GM13976 (cell line): Measurements from ENCODE around the gene FYCO1.

Experiments
- DNase-seq: peaks from one replicate; pipeline ENCODE4 v3.0.0; 2012; ENCODE audit warnings: low spot score
- in situ Hi-C: fragments of 300-500 bp; cut with MboI; formaldehyde crosslinking; loops from one replicate; pipeline ENCODE4 v1.12.0; 2022; ENCODE audit warnings: low sequenced_read_pairs, mixed read lengths, inconsistent platforms; ENCODE audit not compliant: unreplicated experiment
- TF ChIP-seq, protein P1 (sequence below): IDR thresholded peaks from 2 replicates; pipeline ENCODE4 v1.5.1; 2012; ENCODE audit warnings: borderline replicate concordance, mild to moderate bottlenecking; ENCODE audit not compliant: insufficient read depth; ENCODE audit errors: extremely low read depth, missing control alignments, control extremely low read depth

FYCO1 gene

DNA sequence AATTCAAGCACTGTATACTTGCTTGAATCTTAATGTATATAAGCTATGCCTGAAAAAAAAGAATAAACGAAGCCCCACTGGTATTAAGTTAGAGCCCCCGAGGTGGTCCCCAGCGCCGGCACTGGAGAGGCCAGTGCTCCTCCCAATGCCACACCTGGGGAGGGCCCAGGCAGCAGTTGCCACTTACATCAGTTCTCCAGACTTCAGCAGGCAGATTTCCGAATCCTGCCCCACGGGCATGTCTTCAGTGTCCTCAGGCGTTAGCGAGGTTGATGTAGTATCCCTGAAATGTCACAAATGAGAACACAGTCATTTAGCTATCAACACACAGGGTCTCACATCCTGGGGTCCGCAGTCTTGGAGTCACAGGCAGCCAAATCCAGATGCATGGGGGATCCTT is 59.4 kb downstream of the FYCO1 start:
- no peak for DNase-seq
- in situ Hi-C loops: no loop called here
- TF ChIP-seq, protein P1, sequence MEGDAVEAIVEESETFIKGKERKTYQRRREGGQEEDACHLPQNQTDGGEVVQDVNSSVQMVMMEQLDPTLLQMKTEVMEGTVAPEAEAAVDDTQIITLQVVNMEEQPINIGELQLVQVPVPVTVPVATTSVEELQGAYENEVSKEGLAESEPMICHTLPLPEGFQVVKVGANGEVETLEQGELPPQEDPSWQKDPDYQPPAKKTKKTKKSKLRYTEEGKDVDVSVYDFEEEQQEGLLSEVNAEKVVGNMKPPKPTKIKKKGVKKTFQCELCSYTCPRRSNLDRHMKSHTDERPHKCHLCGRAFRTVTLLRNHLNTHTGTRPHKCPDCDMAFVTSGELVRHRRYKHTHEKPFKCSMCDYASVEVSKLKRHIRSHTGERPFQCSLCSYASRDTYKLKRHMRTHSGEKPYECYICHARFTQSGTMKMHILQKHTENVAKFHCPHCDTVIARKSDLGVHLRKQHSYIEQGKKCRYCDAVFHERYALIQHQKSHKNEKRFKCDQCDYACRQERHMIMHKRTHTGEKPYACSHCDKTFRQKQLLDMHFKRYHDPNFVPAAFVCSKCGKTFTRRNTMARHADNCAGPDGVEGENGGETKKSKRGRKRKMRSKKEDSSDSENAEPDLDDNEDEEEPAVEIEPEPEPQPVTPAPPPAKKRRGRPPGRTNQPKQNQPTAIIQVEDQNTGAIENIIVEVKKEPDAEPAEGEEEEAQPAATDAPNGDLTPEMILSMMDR: no peak

DNA sequence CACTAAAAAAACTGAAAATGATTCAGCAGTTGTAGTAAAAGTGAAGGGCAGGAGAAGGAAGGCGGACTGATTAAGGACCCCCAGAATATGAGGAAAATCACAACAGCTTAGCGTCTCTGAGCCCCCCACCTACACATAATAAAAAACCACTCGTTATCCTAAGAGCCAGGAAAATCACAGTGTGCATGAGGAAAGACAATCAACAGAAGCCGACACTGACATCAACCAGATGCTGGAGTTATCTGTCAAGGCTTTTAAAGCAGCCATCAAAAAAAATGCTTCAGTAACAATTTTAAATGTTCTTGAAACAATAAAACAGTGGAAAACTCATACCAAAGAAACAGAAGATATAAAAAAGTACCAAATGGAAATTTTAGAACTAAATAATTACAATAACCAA is 62.0 kb downstream of the FYCO1 start:
- TF ChIP-seq, protein P1: no peak
- in situ Hi-C loops: no loop called here

DNA sequence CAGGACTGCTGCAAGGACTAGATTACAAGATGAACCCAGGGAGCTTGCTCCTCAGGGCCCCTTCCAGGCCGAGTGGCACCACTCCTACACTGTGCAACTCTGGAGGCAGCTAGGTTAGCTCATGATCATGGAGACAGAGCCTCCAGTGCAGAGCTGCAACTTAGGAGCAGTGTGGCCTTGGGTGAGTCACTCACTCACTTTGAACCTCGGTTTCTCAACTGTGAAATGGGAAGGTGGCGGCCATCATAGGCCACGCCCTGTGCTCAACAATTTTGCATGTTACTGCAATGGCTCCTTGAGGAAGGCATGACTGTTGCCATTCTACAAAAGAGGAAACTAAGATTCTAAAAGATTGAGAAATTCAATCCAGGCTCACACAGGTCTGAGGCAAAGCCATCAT is 63.5 kb downstream of the FYCO1 start:
- DNase-seq: no peak
- in situ Hi-C loops: no loop called here
- TF ChIP-seq, protein P1: no peak

More for the DNA sequence above, 62.0 kb downstream of the FYCO1 start:
- DNase-seq: no peak

DNA sequence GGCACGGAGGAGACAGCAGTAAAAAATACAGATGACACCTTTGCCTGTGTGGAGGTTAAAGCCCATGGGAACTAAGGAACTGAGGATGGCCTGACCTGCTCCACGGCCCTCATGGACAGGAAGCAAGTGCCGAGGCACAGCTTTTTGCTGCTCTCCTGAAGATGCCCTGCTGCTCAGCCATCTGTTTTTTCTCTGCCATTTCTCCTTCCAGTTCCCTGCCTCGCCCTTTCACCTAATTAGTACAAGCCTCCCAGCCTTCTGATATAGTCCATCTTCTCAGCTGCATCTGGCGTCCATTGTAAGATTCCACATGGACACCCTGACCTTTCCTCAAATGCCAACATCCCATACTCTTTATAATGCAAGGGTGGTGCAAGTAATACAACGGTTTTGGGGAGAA is 64.1 kb downstream of the FYCO1 start:
- TF ChIP-seq, protein P1: no peak
- in situ Hi-C loops: no loop called here
- no peak for DNase-seq

DNA sequence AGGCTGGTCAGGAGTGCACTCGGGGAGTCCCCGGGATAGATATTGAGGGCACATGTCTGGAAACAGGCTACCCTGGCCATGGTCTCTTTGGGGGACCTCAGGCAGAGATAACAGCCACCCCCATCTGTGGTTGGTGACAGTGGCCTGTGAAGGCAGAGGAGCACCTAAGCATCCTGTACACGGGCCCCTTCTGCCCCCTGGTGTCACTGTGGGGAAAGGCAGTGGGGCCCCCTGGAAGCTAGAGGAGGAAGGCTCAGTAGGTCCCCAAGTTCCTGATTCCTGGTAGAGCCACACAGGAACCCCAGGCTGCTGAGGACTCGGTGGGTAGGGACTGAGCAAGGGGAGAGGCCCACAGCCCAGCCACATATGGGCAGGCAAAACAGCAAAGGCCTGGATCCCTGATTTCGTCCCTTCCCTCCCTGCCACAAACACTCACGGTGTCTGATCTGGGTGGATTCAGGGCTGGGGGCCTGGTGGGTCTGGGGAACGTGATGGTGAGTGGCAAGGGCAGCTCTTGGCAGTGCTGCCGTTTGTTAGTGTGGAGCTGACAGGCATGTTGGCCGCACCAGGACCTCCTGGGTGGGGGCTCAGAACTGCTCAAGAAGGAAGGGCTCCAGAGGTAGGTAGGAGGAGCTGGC is 66.5 kb downstream of the FYCO1 start:
- peak; percentile 88 for DNase-seq
- in situ Hi-C loops: loop anchor here (5.0 to 10.0 kb wide), 2 partner anchors 167 to 414 kb away; no protein-coding TSS in a partner anchor
- TF ChIP-seq, protein P1: peak; percentile 91

DNA sequence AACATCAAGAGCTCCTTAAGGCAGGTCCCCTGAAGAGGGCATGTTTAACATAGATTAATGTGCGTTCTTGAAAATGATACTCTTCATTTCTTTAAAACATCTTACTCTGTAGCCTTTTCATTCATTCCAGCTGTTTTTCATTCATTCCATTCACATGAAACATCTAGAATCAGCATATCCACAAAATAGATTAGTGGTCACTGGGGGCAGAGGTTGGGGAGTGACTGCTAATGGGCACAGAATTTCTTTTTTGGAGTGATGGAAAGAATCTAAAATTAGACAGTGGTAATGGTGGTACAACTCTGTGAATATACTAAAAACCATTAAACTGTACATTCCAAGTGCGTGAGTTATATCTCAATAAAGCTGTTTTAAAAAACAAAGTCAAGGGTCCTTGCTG is 67.7 kb downstream of the FYCO1 start:
- in situ Hi-C loops: loop anchor here (5.0 to 10.0 kb wide), 2 partner anchors 166 to 413 kb away; no protein-coding TSS in a partner anchor
- DNase-seq: no peak
- TF ChIP-seq, protein P1: no peak
